ENCODE results near the gene ATP2B1. TPM values are rescaled to one million over a fixed set of nuclear protein-coding genes. Genes with fewer than 3 reads are reported as not detected.
"Not testable (repeated sequence)": the region's sequence is repeated elsewhere in the genome, so short reads cannot be mapped to it uniquely, and the experiment has no call there.

Gene ATP2B1
- 20.6 and 23.4 TPM in 2 replicates for total RNA-seq (2021)
- long read RNA-seq, partial matches to known transcripts = 118 of 135 reads
- long read RNA-seq, other reads (novel, unspliced or antisense) = 17 of 135 reads

GRCh38 chr12:89708565-89709156, at the start of gene ATP2B1:
TSS of gene ATP2B1 (minus strand) at chr12:89708838. CDS start at chr12:89655886, 52,952 bp downstream.
- H3K9ac ChIP-seq (ENCODE audit: extremely low read depth, insufficient read length, low read length) = peak within 1 kb of the TSS; percentile 84
- H2BK15ac ChIP-seq (ENCODE audit: low read depth, low read length) = no peak within 1 kb of the TSS; the same call in 1 of the 2 replicates
- no peak within 1 kb of the TSS for H2BK20ac ChIP-seq (ENCODE audit: low read depth, low read length, poor library complexity, severe bottlenecking)
- Mint-ChIP-seq H3K4me3 (peak within 1 kb of the TSS; percentile 82 to 94), H3K27ac (peak within 1 kb of the TSS; percentile 37 to 81 (median 52); a peak in 2 of 7 replicates), H3K36me3 (ENCODE audit: insufficient read depth in 1 of 3, low read depth in 3 of 3) (peaks cover 0 to 2% (median 0%) of the 10 kb centered on the region in 3 experiments; a peak in 4 of 7 replicates), H3K4me1 (peaks cover 16% of the 10 kb centered on the region in 2 experiments), H3K9me3 (peaks cover 3 to 4% of the 10 kb centered on the region in 2 experiments; a peak in 4 of 5 replicates), H3K27me3 (ENCODE audit: low read depth) (peaks cover 56% of the 10 kb centered on the region)
- no peak within 1 kb of the TSS for H3K56ac ChIP-seq (ENCODE audit: insufficient read length, low read depth, low read length)
- peak within 1 kb of the TSS; percentile 70 for H3K4me2 ChIP-seq (ENCODE audit: insufficient read depth, insufficient read length, low read length)
- H4K5ac ChIP-seq (ENCODE audit: insufficient read length, low read depth, low read length) = no peak within 1 kb of the TSS
- H3K4me1 ChIP-seq (ENCODE audit: insufficient read depth, low read length) = no peaks in the 10 kb centered on the region
- H2BK12ac ChIP-seq (ENCODE audit: insufficient read length, low read depth, low read length) = no peak within 1 kb of the TSS
- no peak within 1 kb of the TSS for H2BK120ac ChIP-seq (ENCODE audit: low read depth, low read length, poor library complexity, severe bottlenecking)
- no peaks in the 10 kb centered on the region; the same call in 1 of the 2 replicates for H3K79me2 ChIP-seq (ENCODE audit: insufficient read depth, low read length)
- H2AFZ ChIP-seq (ENCODE audit: low read length) = no peak within 1 kb of the TSS
- peak within 1 kb of the TSS; percentile 95 for H3K18ac ChIP-seq (ENCODE audit: insufficient read length, low read depth, low read length)
- peak within 1 kb of the TSS; percentile 99 for H3K14ac ChIP-seq (ENCODE audit: insufficient read depth, low read length)
- no peak within 1 kb of the TSS for H3K4ac ChIP-seq (ENCODE audit: low read depth, low read length)
- no peak within 1 kb of the TSS for H4K8ac ChIP-seq (replicated peaks; ENCODE audit: insufficient read length, low read depth, low read length)
- no CpG with 5 or more reads among the region's 84 CpGs for WGBS (ENCODE audit: extremely low coverage, insufficient read length, low lambda C conversion rate)
- no peaks in the 10 kb centered on the region for H3K79me1 ChIP-seq (ENCODE audit: insufficient read depth, low read depth, low read length, poor library complexity, severe bottlenecking)
- no peak within 1 kb of the TSS for H3K23ac ChIP-seq (ENCODE audit: insufficient read length, low read depth, low read length)
- peak within 1 kb of the TSS; percentile 72 for H3K27ac ChIP-seq (ENCODE audit: insufficient read length, low read depth, low read length)
- H2AK5ac ChIP-seq (ENCODE audit: insufficient read length, low read length) = no peak within 1 kb of the TSS
- peaks cover 15% of the 10 kb centered on the region for H3K23me2 ChIP-seq (ENCODE audit: insufficient read length, low read depth, low read length, poor library complexity, severe bottlenecking)
- H4K20me1 ChIP-seq (ENCODE audit: control insufficient read depth, insufficient read depth, insufficient read length) = no peaks in the 10 kb centered on the region
- no peaks in the 10 kb centered on the region for H3K9me3 ChIP-seq (ENCODE audit: control insufficient read depth, low read depth, low read length)
- H3T11ph ChIP-seq (ENCODE audit: low read length) = no peak within 1 kb of the TSS
- peaks cover 10% of the 10 kb centered on the region; the same call in 1 of the 2 replicates for H3K27me3 ChIP-seq (ENCODE audit: insufficient read depth, low read length)
- H4K91ac ChIP-seq (ENCODE audit: insufficient read length, low read depth, low read length) = no peak within 1 kb of the TSS
- peak within 1 kb of the TSS; percentile 61 for H2BK5ac ChIP-seq (ENCODE audit: insufficient read length, low read length)
- DNase-seq = peak; percentile 85
- TF ChIP-seq, protein P1, sequence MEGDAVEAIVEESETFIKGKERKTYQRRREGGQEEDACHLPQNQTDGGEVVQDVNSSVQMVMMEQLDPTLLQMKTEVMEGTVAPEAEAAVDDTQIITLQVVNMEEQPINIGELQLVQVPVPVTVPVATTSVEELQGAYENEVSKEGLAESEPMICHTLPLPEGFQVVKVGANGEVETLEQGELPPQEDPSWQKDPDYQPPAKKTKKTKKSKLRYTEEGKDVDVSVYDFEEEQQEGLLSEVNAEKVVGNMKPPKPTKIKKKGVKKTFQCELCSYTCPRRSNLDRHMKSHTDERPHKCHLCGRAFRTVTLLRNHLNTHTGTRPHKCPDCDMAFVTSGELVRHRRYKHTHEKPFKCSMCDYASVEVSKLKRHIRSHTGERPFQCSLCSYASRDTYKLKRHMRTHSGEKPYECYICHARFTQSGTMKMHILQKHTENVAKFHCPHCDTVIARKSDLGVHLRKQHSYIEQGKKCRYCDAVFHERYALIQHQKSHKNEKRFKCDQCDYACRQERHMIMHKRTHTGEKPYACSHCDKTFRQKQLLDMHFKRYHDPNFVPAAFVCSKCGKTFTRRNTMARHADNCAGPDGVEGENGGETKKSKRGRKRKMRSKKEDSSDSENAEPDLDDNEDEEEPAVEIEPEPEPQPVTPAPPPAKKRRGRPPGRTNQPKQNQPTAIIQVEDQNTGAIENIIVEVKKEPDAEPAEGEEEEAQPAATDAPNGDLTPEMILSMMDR (conservative IDR thresholded peaks at IDR 0.05) = no peak

- H2BK120ac ChIP-seq (ENCODE audit: low read depth, low read length, poor library complexity, severe bottlenecking); H2BK20ac ChIP-seq (ENCODE audit: low read depth, low read length, poor library complexity, severe bottlenecking); DNase-seq; H4K91ac ChIP-seq (ENCODE audit: insufficient read length, low read depth, low read length); H3K4me1 ChIP-seq (ENCODE audit: insufficient read depth, low read length); H3K27ac ChIP-seq (ENCODE audit: insufficient read length, low read depth, low read length); H3K4me2 ChIP-seq (ENCODE audit: insufficient read depth, insufficient read length, low read length); H3K23ac ChIP-seq (ENCODE audit: insufficient read length, low read depth, low read length); H3K56ac ChIP-seq (ENCODE audit: insufficient read length, low read depth, low read length); H3T11ph ChIP-seq (ENCODE audit: low read length); H3K9ac ChIP-seq (ENCODE audit: extremely low read depth, insufficient read length, low read length); H3K36me3 Mint-ChIP-seq (ENCODE audit: insufficient read depth in 1 of 3, low read depth in 3 of 3); H3K79me2 ChIP-seq (ENCODE audit: insufficient read depth, low read length); H3K9me3 ChIP-seq (ENCODE audit: control insufficient read depth, low read depth, low read length); H2BK12ac ChIP-seq (ENCODE audit: insufficient read length, low read depth, low read length); H4K20me1 ChIP-seq (ENCODE audit: control insufficient read depth, insufficient read depth, insufficient read length); H3K79me1 ChIP-seq (ENCODE audit: insufficient read depth, low read depth, low read length, poor library complexity, severe bottlenecking); H4K5ac ChIP-seq (ENCODE audit: insufficient read length, low read depth, low read length); H3K4me3 Mint-ChIP-seq; H2AK5ac ChIP-seq (ENCODE audit: insufficient read length, low read length); H3K27ac Mint-ChIP-seq; H3K27me3 ChIP-seq (ENCODE audit: insufficient read depth, low read length); H4K8ac ChIP-seq (replicated peaks; ENCODE audit: insufficient read length, low read depth, low read length); H3K9me3 Mint-ChIP-seq; H3K14ac ChIP-seq (ENCODE audit: insufficient read depth, low read length); H3K18ac ChIP-seq (ENCODE audit: insufficient read length, low read depth, low read length); H3K23me2 ChIP-seq (ENCODE audit: insufficient read length, low read depth, low read length, poor library complexity, severe bottlenecking); H2AFZ ChIP-seq (ENCODE audit: low read length); H3K4me1 Mint-ChIP-seq; H2BK15ac ChIP-seq (ENCODE audit: low read depth, low read length); H3K4ac ChIP-seq (ENCODE audit: low read depth, low read length); H3K27me3 Mint-ChIP-seq (ENCODE audit: low read depth); H2BK5ac ChIP-seq (ENCODE audit: insufficient read length, low read length): not testable (repeated sequence)
- WGBS (ENCODE audit: extremely low coverage, insufficient read length, low lambda C conversion rate) = no CpG with 5 or more reads among the region's 1 CpG
Observed at GRCh38 chr12:89757987-89758386, 49.3 kb upstream of the ATP2B1 start.
